ENCODE results near the gene DNM2. TPM values are rescaled to one million over a fixed set of nuclear protein-coding genes. Genes with fewer than 3 reads are reported as not detected.
A peak's percentile ranks its signal among the peaks of the same experiment; 100 is the strongest.

The DNM2 gene
- total RNA-seq, 1 experiment from 2014 or later, result 131 TPM

GRCh38 chr19:10695401-10696398 is 22.2 kb upstream of the DNM2 start (continued):
- no peak for TF ChIP-seq ZNF281 (CRISPR knock-in tag; IDR thresholded peaks at IDR 0.05)
- TF ChIP-seq E2F1 (CRISPR knock-in tag; IDR thresholded peaks at IDR 0.05), result peak; percentile 38; the same call in 1 of the 2 replicates
- no peak for TF ChIP-seq PRDM15 (CRISPR knock-in tag; IDR thresholded peaks at IDR 0.05)
- TF ChIP-seq IRF1 (CRISPR knock-in tag; IDR thresholded peaks at IDR 0.05), result peak; percentile 89
- TF ChIP-seq FOXP1 (CRISPR knock-in tag; IDR thresholded peaks at IDR 0.05; ENCODE audit: borderline replicate concordance), result peak; percentile 83; the same call in 1 of the 2 replicates
- TF ChIP-seq ZNF512 (CRISPR knock-in tag; IDR thresholded peaks at IDR 0.05; ENCODE audit: borderline replicate concordance), result no peak
- no peak for TF ChIP-seq SOX15 (CRISPR knock-in tag; IDR thresholded peaks at IDR 0.05)
- no peak for TF ChIP-seq RORB (CRISPR knock-in tag; IDR thresholded peaks at IDR 0.05)
- no peak for TF ChIP-seq CTCF (IDR thresholded peaks at IDR 0.05)
- TF ChIP-seq GTF2I (CRISPR knock-in tag; conservative IDR thresholded peaks at IDR 0.05), result no peak
- no peak for TF ChIP-seq HMGA2 (CRISPR knock-in tag; IDR thresholded peaks at IDR 0.05)
- TF ChIP-seq ATF1 (CRISPR knock-in tag; IDR thresholded peaks at IDR 0.05), result peak; percentile 71; the same call in 1 of the 2 replicates
- TF ChIP-seq ZNF138 (CRISPR knock-in tag; conservative IDR thresholded peaks at IDR 0.05), result no peak
- no peak for TF ChIP-seq HMGXB4 (CRISPR knock-in tag; IDR thresholded peaks at IDR 0.05)
- TF ChIP-seq CREM (CRISPR knock-in tag; IDR thresholded peaks at IDR 0.05), result no peak
- TF ChIP-seq ZMAT4 (CRISPR knock-in tag; IDR thresholded peaks at IDR 0.05), result no peak
- TF ChIP-seq ATF3 (CRISPR knock-in tag; conservative IDR thresholded peaks at IDR 0.05), result no peak
- no peak for TF ChIP-seq CDX4 (CRISPR knock-in tag; IDR thresholded peaks at IDR 0.05; ENCODE audit: borderline replicate concordance)
- TF ChIP-seq CBFB (CRISPR knock-in tag; IDR thresholded peaks at IDR 0.05; ENCODE audit: low read depth), result 0 out of 2 replicates have a peak, but pooled peaks have one; percentile 73
- no peak for TF ChIP-seq SMAD4 (CRISPR knock-in tag; IDR thresholded peaks at IDR 0.05)
- 0 out of 2 replicates have a peak, but pooled peaks have one; percentile 17 for TF ChIP-seq TEAD4 (CRISPR knock-in tag; IDR thresholded peaks at IDR 0.05)
- no peak for TF ChIP-seq ZNF317 (CRISPR knock-in tag; IDR thresholded peaks at IDR 0.05; ENCODE audit: borderline replicate concordance, low read depth)

Data from WTC11 (cell line).